ENCODE results near the gene RCC1.
A peak's percentile ranks its signal among the peaks of the same experiment; 100 is the strongest.
"Not testable (repeated sequence)": the region's sequence is repeated elsewhere in the genome, so short reads cannot be mapped to it uniquely, and the experiment has no call there.

The RCC1 gene

DNA sequence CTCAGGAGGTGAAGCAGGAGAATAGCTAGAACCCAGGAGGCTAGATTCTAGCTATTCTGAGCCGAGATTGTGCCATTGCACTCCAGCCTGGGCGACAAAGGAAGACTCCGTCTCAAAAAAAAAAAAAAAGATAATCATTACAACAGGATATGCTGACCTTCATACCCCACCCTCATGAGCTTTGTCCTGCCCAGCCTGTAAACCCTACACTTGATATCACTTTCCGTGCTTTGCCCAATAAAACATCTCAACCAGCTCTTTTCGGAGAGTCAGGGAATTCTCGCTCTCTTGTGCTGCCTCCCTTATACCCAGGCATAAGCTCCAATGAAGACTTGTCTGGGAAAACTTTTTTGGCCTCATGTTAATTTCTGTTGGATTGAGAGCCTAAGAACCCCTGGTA lies 45.5 kb downstream of the RCC1 start:
- DNase-seq (ENCODE audit: low spot score): no peak

GRCh38 chr1:28552758-28553663 lies 47.2 kb downstream of the RCC1 start, which contains the start of gene TRNAU1AP:
Gene TRNAU1AP (plus strand): TSS chr1:28553085. CDS start chr1:28553111, 26 bp downstream.
- peak; percentile 99 for DNase-seq (ENCODE audit: low spot score)

DNA sequence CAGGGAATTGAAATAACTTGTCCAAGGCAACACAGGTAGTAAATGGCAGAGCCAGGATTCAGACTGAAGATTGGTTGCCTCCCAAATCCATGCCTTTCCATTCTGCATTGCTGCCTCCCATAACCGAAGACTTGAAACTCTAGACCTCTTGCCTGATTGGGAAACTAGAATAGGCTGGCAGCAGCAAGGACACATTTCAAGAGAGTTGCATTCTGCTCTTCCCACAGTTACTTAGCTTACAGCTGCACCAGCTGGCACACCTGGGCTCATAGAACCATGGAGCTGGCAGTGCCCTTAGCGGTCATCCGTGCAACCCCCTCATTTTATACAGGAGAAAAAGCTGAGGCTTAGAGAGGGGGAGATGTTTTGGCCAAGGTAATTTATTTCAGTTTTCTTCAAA lies 55.0 kb downstream of the RCC1 start:
- DNase-seq (ENCODE audit: low spot score): no peak

- no peak for DNase-seq (ENCODE audit: low spot score)
These were observed 58.5 kb downstream of the RCC1 start for GRCh38 chr1:28564310-28564709.

DNA sequence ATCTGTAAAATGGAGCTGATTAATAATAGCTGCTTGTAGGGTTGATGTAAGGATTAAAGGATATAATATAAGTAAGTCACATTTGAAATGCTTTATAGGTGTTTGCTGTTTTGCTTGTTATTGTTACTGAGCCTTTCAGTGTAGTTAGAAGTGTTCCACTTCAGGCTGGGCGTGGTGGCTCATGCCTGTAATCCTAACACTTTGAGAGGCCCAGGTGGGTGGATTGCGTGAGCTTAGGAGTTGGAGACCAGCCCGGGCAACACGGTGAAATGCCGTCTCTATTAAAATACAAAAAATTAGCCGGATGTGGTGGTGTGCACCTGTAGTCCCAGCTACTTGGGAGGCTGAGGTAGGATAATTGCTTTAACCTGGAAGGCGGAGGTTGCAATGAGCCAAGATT lies 59.2 kb downstream of the RCC1 start:
- DNase-seq (ENCODE audit: low spot score): no peak

- DNase-seq (ENCODE audit: low spot score): no peak
These were observed 59.9 kb downstream of the RCC1 start for GRCh38 chr1:28565726-28566125.

DNA sequence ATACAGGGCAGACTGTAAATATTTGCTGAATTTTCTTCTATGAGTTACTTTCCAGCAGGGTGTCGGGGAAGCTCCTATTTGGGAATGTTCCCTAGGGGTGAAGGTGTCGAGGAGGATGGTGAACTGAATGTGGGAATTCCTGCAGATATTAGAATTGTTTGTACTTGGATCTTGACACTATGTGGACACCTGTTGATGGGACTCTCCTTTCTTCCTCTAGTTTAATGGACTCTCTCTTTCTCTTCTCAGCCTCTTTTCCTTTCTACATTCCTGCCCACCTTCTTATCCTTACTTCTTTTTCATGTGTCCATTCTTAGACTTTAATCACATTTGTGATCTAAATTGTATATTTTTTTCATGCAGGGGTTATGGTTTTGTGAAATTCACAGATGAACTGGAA lies 61.1 kb downstream of the RCC1 start:
- DNase-seq (ENCODE audit: low spot score): no peak

- no peak for DNase-seq (ENCODE audit: low spot score)
These were observed 66.1 kb downstream of the RCC1 start for GRCh38 chr1:28571911-28572310.

DNA sequence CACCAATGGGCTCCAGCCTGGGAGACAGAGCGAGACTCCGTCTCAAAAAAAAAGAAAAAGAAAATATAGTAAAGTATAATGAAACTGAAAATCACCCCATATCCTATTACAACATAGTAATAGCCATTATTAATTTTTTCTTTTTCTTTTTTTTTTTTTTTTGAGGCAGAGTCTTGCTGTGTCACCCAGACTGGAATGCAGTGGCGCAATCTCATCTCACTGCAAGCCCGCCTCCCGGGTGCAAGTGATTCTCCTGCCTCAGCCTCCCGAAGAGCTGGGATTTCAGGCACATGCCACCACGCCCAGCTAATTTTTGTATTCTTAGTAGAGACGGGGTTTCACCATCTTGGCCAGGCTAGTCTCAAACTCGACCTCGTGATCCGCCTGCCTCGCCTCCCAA lies 67.0 kb downstream of the RCC1 start:
- not testable (repeated sequence) for DNase-seq (ENCODE audit: low spot score)

DNA sequence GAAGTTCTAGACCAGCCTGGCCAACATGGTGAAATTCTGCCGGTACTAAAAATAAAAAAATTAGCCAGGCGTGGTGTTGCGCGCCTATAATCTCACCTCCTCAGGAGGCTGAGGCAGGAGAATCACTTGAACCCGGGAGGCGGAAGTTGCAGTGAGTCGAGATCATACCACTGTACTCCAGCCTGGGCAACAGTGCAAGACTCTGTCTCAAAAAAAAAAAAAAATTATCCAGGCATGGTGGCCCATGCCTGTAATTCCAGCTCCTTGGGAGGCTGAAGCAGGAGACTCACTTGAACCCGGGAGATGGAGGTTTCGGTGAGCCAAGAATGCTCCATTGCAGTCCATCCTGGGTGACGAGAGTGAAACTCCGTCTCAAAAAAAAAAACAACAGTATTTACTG lies 67.7 kb downstream of the RCC1 start:
- no peak for DNase-seq (ENCODE audit: low spot score)

DNA sequence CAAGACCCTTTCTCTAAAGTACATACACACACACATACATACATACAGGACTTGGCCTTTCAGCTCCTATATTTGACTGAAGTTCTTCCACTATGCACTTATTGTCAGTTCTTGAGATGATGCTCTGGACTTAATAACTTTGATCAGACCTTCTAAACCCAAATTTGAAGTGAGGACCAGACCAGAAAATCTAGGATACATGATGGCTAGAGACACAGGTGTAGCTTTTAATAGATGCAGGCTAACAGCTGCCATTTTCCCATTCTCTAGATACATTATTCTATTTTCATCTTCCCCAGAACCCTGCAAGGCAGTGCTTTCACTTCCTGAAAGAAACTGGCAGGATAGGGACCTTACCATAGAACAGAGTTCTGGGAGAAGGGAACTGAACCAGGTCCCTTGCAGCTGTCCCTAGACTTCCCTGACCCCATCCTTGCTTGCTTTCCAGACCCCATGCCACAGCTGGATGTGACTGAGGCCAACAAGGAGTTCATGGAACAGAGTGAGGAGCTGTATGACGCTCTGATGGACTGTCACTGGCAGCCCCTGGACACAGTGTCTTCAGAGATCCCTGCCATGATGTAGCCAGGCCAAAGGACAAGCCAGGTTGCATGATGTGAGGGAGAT lies 71.3 kb downstream of the RCC1 start:
- no peak for DNase-seq (ENCODE audit: low spot score)

DNA sequence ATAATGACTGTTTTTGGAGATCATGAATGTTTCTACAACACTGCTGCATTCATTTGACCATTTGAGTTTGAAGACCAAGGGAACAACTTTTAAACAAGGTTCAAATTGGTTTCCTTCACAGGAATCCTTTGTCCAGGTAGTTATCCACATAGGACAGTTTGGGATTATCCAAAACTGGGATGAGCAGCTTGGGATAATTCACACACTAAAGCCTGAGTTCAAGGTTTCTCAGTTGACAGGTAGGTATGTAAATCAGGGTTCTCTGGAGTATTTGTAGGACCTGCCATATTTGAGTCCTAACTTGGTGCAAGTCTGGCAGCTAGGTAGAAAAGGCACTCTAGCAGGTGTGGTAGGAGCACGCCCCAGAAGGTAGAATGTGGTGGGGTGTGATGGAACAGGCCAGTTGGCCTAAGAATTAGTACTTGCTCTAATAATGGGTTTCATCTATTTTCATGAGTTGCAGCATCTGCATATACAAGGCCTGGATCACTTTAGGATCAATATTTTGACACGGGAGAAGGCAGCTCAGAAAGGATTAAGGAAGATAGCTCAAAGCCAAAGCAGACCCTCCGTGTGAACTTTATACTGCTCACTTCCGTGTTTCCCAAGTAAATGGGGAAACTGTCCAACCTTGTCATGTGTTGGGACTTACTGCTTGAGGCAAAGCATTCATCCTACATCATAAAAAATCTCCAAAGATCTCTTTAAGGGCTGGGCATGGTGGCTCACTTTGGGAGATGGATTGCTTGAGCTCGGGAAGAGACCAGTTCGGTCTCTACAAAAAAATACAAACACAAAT lies 72.1 kb downstream of the RCC1 start:
- DNase-seq (ENCODE audit: low spot score): no peak

- DNase-seq (ENCODE audit: low spot score): no peak
These were observed 72.9 kb downstream of the RCC1 start for GRCh38 chr1:28578696-28579218.

- no peak for DNase-seq (ENCODE audit: low spot score)
These were observed 73.6 kb downstream of the RCC1 start for GRCh38 chr1:28579401-28579800.

GRCh38 chr1:28580722-28581530 lies 75.1 kb downstream of the RCC1 start:
- peak; percentile 57 for DNase-seq (ENCODE audit: low spot score)

- peak; percentile 97 for DNase-seq (ENCODE audit: low spot score)
These were observed 75.8 kb downstream of the RCC1 start for GRCh38 chr1:28581531-28582247.

GRCh38 chr1:28582248-28582615 lies 76.4 kb downstream of the RCC1 start:
- no peak for DNase-seq (ENCODE audit: low spot score)

GRCh38 chr1:28586585-28587391 lies 80.9 kb downstream of the RCC1 start:
- DNase-seq (ENCODE audit: low spot score): not testable (repeated sequence)
